Germinal center (tissue), 1 donor: ENCODE results near the gene NT5DC1.
"Not testable (repeated sequence)": the region's sequence is repeated elsewhere in the genome, so short reads cannot be mapped to it uniquely, and the experiment has no call there.

Experiments used
- DNase-seq: peaks from one replicate; pipeline ENCODE4 v3.0.0; 2012; ENCODE audit warnings: mixed read lengths, low spot score

The NT5DC1 gene

GRCh38 chr6:116279232-116280160 lies 178.8 kb downstream of the NT5DC1 start, which contains the start of gene TSPYL1:
TSPYL1 (minus strand) TSS chr6:116279930; CDS start chr6:116279830, 100 bp downstream.
- peak; percentile 93 for DNase-seq

- no peak for DNase-seq
Measured at GRCh38 chr6:116280161-116280932, 179.7 kb downstream of the NT5DC1 start.

- no peak for DNase-seq
Measured at GRCh38 chr6:116280933-116281316, 180.3 kb downstream of the NT5DC1 start.

- no peak for DNase-seq
Measured at GRCh38 chr6:116282698-116283097, 182.0 kb downstream of the NT5DC1 start.

GRCh38 chr6:116283191-116283590 lies 182.5 kb downstream of the NT5DC1 start:
- DNase-seq: no peak

GRCh38 chr6:116284984-116285383 lies 184.3 kb downstream of the NT5DC1 start:
- not testable (repeated sequence) for DNase-seq

- DNase-seq: no peak
Measured at GRCh38 chr6:116286773-116287358, 186.2 kb downstream of the NT5DC1 start.

GRCh38 chr6:116287689-116288282 lies 187.1 kb downstream of the NT5DC1 start:
- DNase-seq: no peak

- no peak for DNase-seq
Measured at GRCh38 chr6:116289876-116290275, 189.2 kb downstream of the NT5DC1 start.

GRCh38 chr6:116290799-116291198 lies 190.1 kb downstream of the NT5DC1 start:
- no peak for DNase-seq

GRCh38 chr6:116291701-116292396 lies 191.2 kb downstream of the NT5DC1 start:
- no peak for DNase-seq

- DNase-seq: no peak
Measured at GRCh38 chr6:116292553-116292952, 191.9 kb downstream of the NT5DC1 start.

- DNase-seq: no peak
Measured at GRCh38 chr6:116298273-116298672, 197.6 kb downstream of the NT5DC1 start.

GRCh38 chr6:116298973-116299372 lies 198.3 kb downstream of the NT5DC1 start:
- DNase-seq: no peak
